Ishikawa (cell line): Measurements from ENCODE around the gene IL1RL1.

ENCODE experiments used
- CEBPB ChIP-seq: IDR thresholded peaks from 2 replicates; pipeline ENCODE4 v1.6.1; 2012
- EP300 ChIP-seq: IDR thresholded peaks from 2 replicates; pipeline ENCODE4 v1.6.1; 2012; ENCODE audit warnings: borderline replicate concordance
- FOXM1 ChIP-seq: IDR thresholded peaks from 2 replicates; pipeline ENCODE4 v1.6.1; 2012; ENCODE audit warnings: low read depth, borderline replicate concordance
- NFIC ChIP-seq: IDR thresholded peaks from 2 replicates; pipeline ENCODE4 v1.6.1; 2012
- RAD21 ChIP-seq: IDR thresholded peaks from 2 replicates; pipeline ENCODE4 v1.6.1; 2012; ENCODE audit warnings: low read depth
- TAF1 ChIP-seq: IDR thresholded peaks from 2 replicates; pipeline ENCODE4 v1.6.1; 2012; ENCODE audit warnings: low read depth, mild to moderate bottlenecking
- TEAD4 ChIP-seq: IDR thresholded peaks from 2 replicates; pipeline ENCODE4 v1.6.1; 2012
- YY1 ChIP-seq: IDR thresholded peaks from 2 replicates; pipeline ENCODE4 v1.6.1; 2012; ENCODE audit warnings: low read depth
- TF ChIP-seq, protein P1 (sequence below): IDR thresholded peaks from 2 replicates; pipeline ENCODE4 v1.6.1; 2012; ENCODE audit warnings: low read depth, mild to moderate bottlenecking

DNA sequence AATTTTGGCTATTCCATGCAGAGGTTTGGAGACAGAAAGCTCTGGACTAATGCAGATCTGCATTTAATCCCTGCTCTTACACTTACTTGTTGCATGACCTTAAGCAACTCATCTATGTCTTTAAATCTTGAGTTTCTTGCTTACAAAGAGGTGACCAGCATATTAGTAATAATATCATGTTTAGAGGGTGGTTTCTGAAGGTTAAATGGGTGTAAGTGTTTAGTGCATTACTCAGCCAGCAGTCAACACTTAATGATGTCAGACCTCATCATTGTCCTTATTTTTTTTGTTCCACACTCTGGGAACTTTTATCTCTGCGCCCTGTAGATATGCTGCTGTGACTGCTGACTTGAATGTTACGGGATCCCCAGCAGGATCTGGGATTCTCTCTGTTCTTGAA, 1.7 kb downstream of the IL1RL1 start:
- TF ChIP-seq YY1 = no peak
- TF ChIP-seq EP300 = no peak
- TF ChIP-seq, protein P1, sequence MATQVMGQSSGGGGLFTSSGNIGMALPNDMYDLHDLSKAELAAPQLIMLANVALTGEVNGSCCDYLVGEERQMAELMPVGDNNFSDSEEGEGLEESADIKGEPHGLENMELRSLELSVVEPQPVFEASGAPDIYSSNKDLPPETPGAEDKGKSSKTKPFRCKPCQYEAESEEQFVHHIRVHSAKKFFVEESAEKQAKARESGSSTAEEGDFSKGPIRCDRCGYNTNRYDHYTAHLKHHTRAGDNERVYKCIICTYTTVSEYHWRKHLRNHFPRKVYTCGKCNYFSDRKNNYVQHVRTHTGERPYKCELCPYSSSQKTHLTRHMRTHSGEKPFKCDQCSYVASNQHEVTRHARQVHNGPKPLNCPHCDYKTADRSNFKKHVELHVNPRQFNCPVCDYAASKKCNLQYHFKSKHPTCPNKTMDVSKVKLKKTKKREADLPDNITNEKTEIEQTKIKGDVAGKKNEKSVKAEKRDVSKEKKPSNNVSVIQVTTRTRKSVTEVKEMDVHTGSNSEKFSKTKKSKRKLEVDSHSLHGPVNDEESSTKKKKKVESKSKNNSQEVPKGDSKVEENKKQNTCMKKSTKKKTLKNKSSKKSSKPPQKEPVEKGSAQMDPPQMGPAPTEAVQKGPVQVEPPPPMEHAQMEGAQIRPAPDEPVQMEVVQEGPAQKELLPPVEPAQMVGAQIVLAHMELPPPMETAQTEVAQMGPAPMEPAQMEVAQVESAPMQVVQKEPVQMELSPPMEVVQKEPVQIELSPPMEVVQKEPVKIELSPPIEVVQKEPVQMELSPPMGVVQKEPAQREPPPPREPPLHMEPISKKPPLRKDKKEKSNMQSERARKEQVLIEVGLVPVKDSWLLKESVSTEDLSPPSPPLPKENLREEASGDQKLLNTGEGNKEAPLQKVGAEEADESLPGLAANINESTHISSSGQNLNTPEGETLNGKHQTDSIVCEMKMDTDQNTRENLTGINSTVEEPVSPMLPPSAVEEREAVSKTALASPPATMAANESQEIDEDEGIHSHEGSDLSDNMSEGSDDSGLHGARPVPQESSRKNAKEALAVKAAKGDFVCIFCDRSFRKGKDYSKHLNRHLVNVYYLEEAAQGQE = no peak
- no peak for TF ChIP-seq CEBPB
- TF ChIP-seq FOXM1 = no peak
- TF ChIP-seq RAD21 = no peak
- no peak for TF ChIP-seq NFIC
- no peak for TF ChIP-seq TEAD4
- TF ChIP-seq TAF1 = no peak
